BE2C (cell line): ENCODE data around the gene CACNB2.

ENCODE experiments used
- DNase-seq: peaks from one replicate; pipeline ENCODE4 v3.0.0-alpha.2; 2020
- H3K27me3 ChIP-seq: fragments of 250-450 bp; sonication (Bioruptor Pico); 2 replicates; pipeline ENCODE4 v1.5.1; 2020; ENCODE audit warnings: mild to moderate bottlenecking
- H3K36me3 ChIP-seq: fragments of 250-450 bp; sonication (Bioruptor Pico); 2 replicates; pipeline ENCODE4 v1.5.1; 2020; ENCODE audit warnings: mild to moderate bottlenecking
- H3K4me1 ChIP-seq: fragments of 250-450 bp; sonication (Bioruptor Pico); 2 replicates; pipeline ENCODE4 v1.5.1; 2020
- H3K4me3 ChIP-seq: 2 replicates; pipeline ENCODE4 v1.5.1; 2011; ENCODE audit warnings: low read depth, low read length
- H3K9me3 ChIP-seq: fragments of 250-450 bp; sonication (Bioruptor Pico); 2 replicates; pipeline ENCODE4 v1.5.1; 2020
- CTCF ChIP-seq: IDR thresholded peaks from 2 replicates; pipeline ENCODE4 v1.5.1; 2012; ENCODE audit warnings: mild to moderate bottlenecking, low read depth, low read length

Gene CACNB2

DNA sequence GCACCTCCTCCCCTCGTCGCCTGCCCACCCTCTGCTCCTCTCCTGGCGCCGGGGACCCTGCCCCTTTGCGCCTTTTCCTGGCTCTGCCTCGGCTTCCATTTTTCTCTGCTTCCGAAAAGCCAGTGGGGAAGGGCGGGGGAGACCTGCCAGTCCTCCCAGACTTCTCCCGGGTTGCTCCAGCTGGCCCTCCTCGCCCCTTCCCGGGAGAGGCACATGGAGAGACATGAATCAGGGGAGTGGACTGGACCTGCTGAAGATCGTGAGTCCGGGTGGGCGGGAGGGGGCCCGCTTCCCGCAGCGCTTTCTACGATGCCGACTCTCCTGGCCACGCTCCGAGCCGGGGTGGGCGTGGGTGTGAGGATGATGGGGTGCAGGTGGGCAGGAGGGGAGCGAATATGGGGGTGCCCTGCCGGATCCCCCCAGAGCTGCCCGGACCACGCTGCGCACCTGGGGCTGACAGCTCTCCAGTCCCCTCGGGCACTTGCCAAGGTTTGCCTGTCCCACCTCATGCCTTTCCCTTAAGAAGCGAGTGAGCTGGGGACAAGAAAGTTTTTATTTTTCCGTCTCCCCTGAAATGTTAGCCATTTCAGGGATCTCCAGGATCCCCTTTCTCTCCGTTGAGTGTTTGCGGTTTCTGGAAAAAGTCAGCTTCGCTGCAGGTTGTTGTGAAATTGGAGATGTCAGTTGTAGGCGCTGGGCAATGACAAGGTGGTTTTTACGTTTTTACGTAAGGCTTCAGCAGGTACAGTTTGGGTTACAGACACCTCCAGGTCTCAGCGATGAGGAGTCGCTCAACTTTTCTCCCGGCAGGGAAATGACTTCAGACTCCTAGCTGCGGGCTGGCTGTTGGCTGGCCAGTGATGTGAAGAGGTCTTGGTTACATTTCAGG, 977 bp downstream of the CACNB2 start:
- H3K4me3 ChIP-seq, result no peak overlapping the region
- no peak for TF ChIP-seq CTCF

GRCh38 chr10:18142151-18142550, 1.9 kb downstream of the CACNB2 start:
- Histone ChIP-seq H3K4me1 (no peaks in the 10 kb centered on the region), H3K9me3 (no peaks in the 10 kb centered on the region), H3K36me3 (no peaks in the 10 kb centered on the region), H3K27me3 (peaks cover 17% of the 10 kb centered on the region), H3K4me3 (no peak overlapping the region)
- DNase-seq, result no peak
- TF ChIP-seq CTCF, result no peak

More for the DNA sequence above, 977 bp downstream of the CACNB2 start:
- H3K27me3 ChIP-seq, result peaks cover 17% of the 10 kb centered on the region
- H3K9me3 ChIP-seq, result no peaks in the 10 kb centered on the region
- DNase-seq, result no peak
- no peaks in the 10 kb centered on the region for H3K4me1 ChIP-seq
- H3K36me3 ChIP-seq, result no peaks in the 10 kb centered on the region

GRCh38 chr10:18144396-18144795, 4.2 kb downstream of the CACNB2 start:
- no peak for TF ChIP-seq CTCF
- peaks cover 15% of the 10 kb centered on the region for H3K27me3 ChIP-seq
- H3K36me3 ChIP-seq, result no peaks in the 10 kb centered on the region
- H3K4me1 ChIP-seq, result no peaks in the 10 kb centered on the region
- H3K4me3 ChIP-seq, result no peak overlapping the region
- no peak for DNase-seq
- H3K9me3 ChIP-seq, result no peaks in the 10 kb centered on the region

- H3K9me3 ChIP-seq, result no peaks in the 10 kb centered on the region
- no peak for TF ChIP-seq CTCF
Measured at GRCh38 chr10:18144928-18145327, 4.7 kb downstream of the CACNB2 start.

GRCh38 chr10:18145652-18146051, 5.4 kb downstream of the CACNB2 start:
- H3K36me3 ChIP-seq, result no peaks in the 10 kb centered on the region
- no peaks in the 10 kb centered on the region for H3K4me1 ChIP-seq
- H3K4me3 ChIP-seq, result no peak overlapping the region
- no peaks in the 10 kb centered on the region for H3K9me3 ChIP-seq
- TF ChIP-seq CTCF, result no peak
- H3K27me3 ChIP-seq, result peaks cover 3% of the 10 kb centered on the region
- DNase-seq, result no peak

More at GRCh38 chr10:18144928-18145327, 4.7 kb downstream of the CACNB2 start:
- Histone ChIP-seq H3K4me1 (no peaks in the 10 kb centered on the region), H3K4me3 (no peak overlapping the region), H3K36me3 (no peaks in the 10 kb centered on the region), H3K27me3 (peaks cover 10% of the 10 kb centered on the region)
- no peak for DNase-seq

- no peaks in the 10 kb centered on the region for H3K27me3 ChIP-seq
- H3K4me3 ChIP-seq, result no peak overlapping the region
- no peak for TF ChIP-seq CTCF
- no peak for DNase-seq
- H3K36me3 ChIP-seq, result no peaks in the 10 kb centered on the region
- no peaks in the 10 kb centered on the region for H3K4me1 ChIP-seq
- no peaks in the 10 kb centered on the region for H3K9me3 ChIP-seq
Measured at GRCh38 chr10:18149196-18149800, 9.1 kb downstream of the CACNB2 start.
